NCI-H1105 treated with DMSO at 0.1 percent for 48 hours (cell line): ENCODE data around the gene USP48.
"Not testable (repeated sequence)": the region's sequence is repeated elsewhere in the genome, so short reads cannot be mapped to it uniquely, and the experiment has no call there.

Source experiments
- DNase-seq: peaks from one replicate; lab custom pipeline; 2025; lab: John Stamatoyannopoulos, UW

USP48 gene

GRCh38 chr1:21634806-21635535 is 148.0 kb downstream of the USP48 start:
- DNase-seq = no peak

GRCh38 chr1:21633992-21634805 is 148.8 kb downstream of the USP48 start:
- no peak for DNase-seq

- DNase-seq = no peak
Observed at GRCh38 chr1:21633141-21633755, 149.7 kb downstream of the USP48 start.

- peak; percentile 29 for DNase-seq
Observed at GRCh38 chr1:21631944-21632887, 150.7 kb downstream of the USP48 start.

- DNase-seq = not testable (repeated sequence)
Observed at GRCh38 chr1:21631590-21631943, 151.4 kb downstream of the USP48 start.

GRCh38 chr1:21630571-21631343 is 152.2 kb downstream of the USP48 start:
- no peak for DNase-seq

GRCh38 chr1:21629971-21630370 is 153.0 kb downstream of the USP48 start:
- no peak for DNase-seq

- DNase-seq = no peak
Observed at GRCh38 chr1:21628798-21629393, 154.1 kb downstream of the USP48 start.
